Activated naive CD8-positive, alpha-beta T cell treated with anti-CD3 and anti-CD28 coated beads, Interleukin-2, amount 10 ng/mL, durations not matched to agents 7 days and 5 days (primary cell): Measurements from ENCODE around the gene HSD11B2. TPM values are rescaled to one million over a fixed set of nuclear protein-coding genes. Genes with fewer than 3 reads are reported as not detected.

Source experiments
- ATAC-seq: fragments of 150-1000 bp; cut with Tn5 transposase; one replicate; pipeline ENCODE4 v1.10.0; 2021; ENCODE audit warnings: low read depth, moderate library complexity
- POLR2A ChIA-PET: fragments of 350-600 bp; sonication (Branson Sonifier 250); formaldehyde crosslinking; loops from one replicate; lab custom pipeline; 2021; ENCODE audit warnings: antibody characterized with exemption; lab: Charles Lee
- DNase-seq: peaks from one replicate; pipeline ENCODE4 v3.0.0; 2021
- H3K27ac Mint-ChIP-seq: one replicate; pipeline ENCODE4 v1.8.0; 2022; ENCODE audit warnings: mild to moderate bottlenecking, mixed read lengths
- H3K27me3 Mint-ChIP-seq: one replicate; pipeline ENCODE4 v1.8.0; 2022; ENCODE audit warnings: mild to moderate bottlenecking, moderate library complexity, mixed read lengths
- H3K36me3 Mint-ChIP-seq: one replicate; pipeline ENCODE4 v1.8.0; 2021; ENCODE audit warnings: mild to moderate bottlenecking, mixed read lengths
- H3K4me1 Mint-ChIP-seq: one replicate; pipeline ENCODE4 v1.8.0; 2021; ENCODE audit warnings: mixed read lengths
- H3K4me3 Mint-ChIP-seq: one replicate; pipeline ENCODE4 v1.8.0; 2022; ENCODE audit warnings: mild to moderate bottlenecking, moderate library complexity, mixed read lengths
- H3K9me3 Mint-ChIP-seq: one replicate; pipeline ENCODE4 v1.8.0; 2021; ENCODE audit warnings: mixed read lengths
- total RNA-seq, 2 experiments: library from RNA; stranded (reverse); gene quantifications; one replicate each; pipeline ENCODE4 v1.2.3, GENCODE V29; 2021

Gene HSD11B2
- total RNA-seq, 2 experiments from 2014 or later = not detected

DNA sequence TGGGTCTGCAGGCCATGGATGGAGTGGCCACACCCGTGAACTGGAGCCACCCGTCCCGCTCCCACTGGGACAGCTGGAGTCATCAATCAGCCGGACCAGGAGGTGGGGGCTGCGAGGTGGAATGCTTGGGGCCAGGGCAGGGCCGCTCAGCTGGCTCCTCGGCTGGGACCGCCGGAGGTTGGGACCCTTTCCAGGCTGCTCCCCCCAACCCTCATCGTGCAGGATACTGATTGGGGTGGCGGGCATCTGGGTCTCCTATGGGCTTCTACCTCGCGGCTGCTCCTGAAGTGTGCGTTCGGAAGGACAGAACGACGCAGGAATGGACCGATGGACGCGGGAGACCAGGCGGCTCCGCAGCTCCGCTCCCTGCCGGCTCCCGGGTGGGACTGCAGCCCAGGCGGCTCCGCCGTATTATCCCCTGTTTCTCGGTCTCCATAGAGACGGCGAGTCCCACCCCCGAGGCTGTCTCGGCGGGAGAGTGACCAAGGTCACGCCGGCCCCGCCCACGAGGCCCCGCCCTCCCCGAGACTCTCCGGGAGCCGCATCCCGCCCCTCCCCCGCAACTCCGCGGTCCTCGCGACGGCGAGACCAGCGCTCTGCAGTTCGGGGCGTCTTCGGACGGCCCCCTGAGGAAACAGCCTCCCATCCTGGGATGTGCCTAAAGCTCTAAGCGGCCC is 37.7 kb upstream of the HSD11B2 start, which contains the start of gene TPPP3:
TPPP3 (minus strand) TSS at position 388 of the 677 bp plus-strand sequence. CDS start 2,387 bp downstream, outside the sequence.
- DNase-seq = peak; percentile 57
- no peaks in the 10 kb centered on the region for H3K9me3 Mint-ChIP-seq
- H3K4me3 Mint-ChIP-seq = peak within 1 kb of the TSS; percentile 42
- H3K4me1 Mint-ChIP-seq = peaks cover 4% of the 10 kb centered on the region
- peak; percentile 45 for ATAC-seq
- peaks cover 32% of the 10 kb centered on the region for H3K27me3 Mint-ChIP-seq
- POLR2A ChIA-PET = no interaction called here
- no peak within 1 kb of the TSS for H3K27ac Mint-ChIP-seq
- no peaks in the 10 kb centered on the region for H3K36me3 Mint-ChIP-seq

- POLR2A ChIA-PET = no interaction called here
- H3K4me3 Mint-ChIP-seq = peak overlapping the region; percentile 16
Observed at GRCh38 chr16:67393788-67394154, 37.1 kb upstream of the HSD11B2 start.

DNA sequence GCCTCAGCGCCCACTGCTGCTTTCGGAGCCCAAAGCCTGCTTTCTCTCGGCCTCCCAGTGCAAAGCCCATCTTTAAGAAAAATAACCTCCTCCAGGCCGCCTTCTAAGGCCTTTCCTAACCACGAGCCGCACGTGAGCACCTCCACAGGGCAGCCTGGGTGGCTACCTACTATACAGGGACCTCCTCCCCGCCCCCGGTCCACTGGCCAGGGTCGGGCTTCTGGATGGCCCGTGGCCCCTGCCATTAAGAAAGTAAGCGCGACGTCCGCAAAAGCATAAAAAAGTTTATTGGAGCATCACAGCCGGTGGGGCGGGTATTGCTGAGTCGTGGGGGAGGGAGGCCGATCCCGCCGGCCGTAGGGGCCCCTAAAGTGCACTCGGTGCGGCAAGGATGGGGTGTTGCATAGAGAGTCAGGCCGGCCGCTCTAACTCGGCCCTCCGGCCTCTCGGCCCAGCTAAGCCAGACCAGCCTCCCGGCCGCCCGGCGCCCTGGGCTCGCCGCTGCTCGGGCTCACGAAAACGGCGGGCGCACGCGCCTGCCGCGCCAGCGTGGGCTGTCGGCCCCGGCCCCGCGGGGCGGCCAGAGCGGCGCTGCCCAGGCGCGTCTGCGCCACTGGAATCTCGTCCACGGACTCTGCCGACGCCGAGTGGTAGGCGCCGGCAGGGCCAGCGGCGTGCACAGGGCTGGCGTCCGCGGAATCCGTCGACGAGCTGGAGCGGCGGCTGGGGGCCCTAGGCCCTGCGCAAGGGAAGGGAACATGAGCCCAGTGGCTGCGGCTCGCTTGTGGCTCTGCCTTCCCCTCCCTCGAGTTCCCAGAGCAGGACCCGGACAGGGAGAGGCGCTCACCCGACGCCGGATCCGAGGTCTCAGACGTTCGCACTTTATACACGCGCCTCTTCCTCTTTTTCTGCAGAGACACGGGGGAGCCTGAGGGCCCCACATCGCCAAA is 36.5 kb upstream of the HSD11B2 start:
- POLR2A ChIA-PET = no interaction called here
- Mint-ChIP-seq H3K4me1 (peaks cover 4% of the 10 kb centered on the region), H3K27me3 (peaks cover 32% of the 10 kb centered on the region), H3K36me3 (no peaks in the 10 kb centered on the region), H3K9me3 (no peaks in the 10 kb centered on the region), H3K27ac (no peak overlapping the region), H3K4me3 (peak overlapping the region; percentile 42)
- DNase-seq (peak; percentile 39), ATAC-seq (no peak)

More at GRCh38 chr16:67393788-67394154, 37.1 kb upstream of the HSD11B2 start:
- DNase-seq (no peak), ATAC-seq (no peak)
- no peak overlapping the region for H3K27ac Mint-ChIP-seq
- H3K9me3 Mint-ChIP-seq = no peaks in the 10 kb centered on the region
- H3K4me1 Mint-ChIP-seq = peaks cover 4% of the 10 kb centered on the region
- no peaks in the 10 kb centered on the region for H3K36me3 Mint-ChIP-seq
- H3K27me3 Mint-ChIP-seq = peaks cover 32% of the 10 kb centered on the region

GRCh38 chr16:67395105-67395457 is 35.8 kb upstream of the HSD11B2 start:
- Mint-ChIP-seq H3K27me3 (peaks cover 32% of the 10 kb centered on the region), H3K27ac (no peak overlapping the region), H3K4me3 (no peak overlapping the region), H3K36me3 (no peaks in the 10 kb centered on the region), H3K9me3 (no peaks in the 10 kb centered on the region), H3K4me1 (peaks cover 4% of the 10 kb centered on the region)
- ATAC-seq = no peak
- POLR2A ChIA-PET = no interaction called here
- DNase-seq = no peak

- ATAC-seq = no peak
- no peak for DNase-seq
- no peaks in the 10 kb centered on the region for H3K9me3 Mint-ChIP-seq
- POLR2A ChIA-PET = no interaction called here
- H3K4me1 Mint-ChIP-seq = peaks cover 4% of the 10 kb centered on the region
- no peak overlapping the region for H3K27ac Mint-ChIP-seq
- peaks cover 31% of the 10 kb centered on the region for H3K27me3 Mint-ChIP-seq
- H3K4me3 Mint-ChIP-seq = no peak overlapping the region
- no peaks in the 10 kb centered on the region for H3K36me3 Mint-ChIP-seq
Observed at GRCh38 chr16:67395458-67396158, 35.3 kb upstream of the HSD11B2 start.

DNA sequence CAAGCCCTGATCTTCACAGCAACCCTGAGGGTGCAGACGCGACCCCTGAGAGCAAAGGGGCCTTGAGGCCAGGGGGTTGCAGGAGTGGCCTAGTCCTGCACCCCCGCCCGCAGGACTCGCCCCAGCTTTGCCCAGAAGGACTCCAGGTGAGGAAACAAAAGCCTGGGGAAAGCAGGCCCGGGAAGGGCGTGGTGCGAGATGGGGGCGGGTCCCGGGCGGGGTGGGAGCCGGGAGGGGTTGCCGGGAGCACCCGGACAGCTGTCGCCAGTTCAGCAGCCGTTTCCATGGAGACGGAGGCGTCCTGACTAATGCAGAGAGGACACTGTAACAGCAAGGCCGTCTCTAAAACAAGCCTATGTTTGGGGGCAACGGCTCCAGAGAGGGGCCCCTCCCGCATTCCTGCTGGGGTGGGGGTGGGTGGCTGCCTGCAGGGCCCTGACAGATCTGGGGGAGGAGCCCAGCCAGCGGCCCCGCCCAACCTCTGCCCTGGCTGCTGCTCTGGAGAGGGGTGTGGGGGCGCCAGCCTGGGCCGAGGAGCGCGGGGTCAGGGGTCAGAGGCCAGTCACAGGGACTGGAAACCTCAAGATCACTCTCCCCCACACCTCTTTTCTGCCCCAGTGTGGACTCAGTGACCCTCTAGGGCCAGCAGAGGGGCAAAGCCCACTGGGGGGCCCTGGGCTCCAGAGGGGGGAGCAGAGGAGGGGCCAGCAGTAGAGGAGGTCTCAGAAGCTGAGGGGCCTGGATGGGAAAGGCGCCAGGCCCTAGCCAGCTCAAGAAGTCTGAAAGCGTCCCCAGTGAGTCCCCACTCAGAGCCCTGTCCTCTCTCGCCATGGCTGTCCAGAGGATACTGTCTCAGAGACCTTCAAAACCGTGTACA is 34.5 kb upstream of the HSD11B2 start:
- POLR2A ChIA-PET = no interaction called here
- peaks cover 31% of the 10 kb centered on the region for H3K27me3 Mint-ChIP-seq
- no peak for DNase-seq
- no peak overlapping the region for H3K27ac Mint-ChIP-seq
- no peak overlapping the region for H3K4me3 Mint-ChIP-seq
- peaks cover 4% of the 10 kb centered on the region for H3K4me1 Mint-ChIP-seq
- no peaks in the 10 kb centered on the region for H3K9me3 Mint-ChIP-seq
- H3K36me3 Mint-ChIP-seq = no peaks in the 10 kb centered on the region
- no peak for ATAC-seq

DNA sequence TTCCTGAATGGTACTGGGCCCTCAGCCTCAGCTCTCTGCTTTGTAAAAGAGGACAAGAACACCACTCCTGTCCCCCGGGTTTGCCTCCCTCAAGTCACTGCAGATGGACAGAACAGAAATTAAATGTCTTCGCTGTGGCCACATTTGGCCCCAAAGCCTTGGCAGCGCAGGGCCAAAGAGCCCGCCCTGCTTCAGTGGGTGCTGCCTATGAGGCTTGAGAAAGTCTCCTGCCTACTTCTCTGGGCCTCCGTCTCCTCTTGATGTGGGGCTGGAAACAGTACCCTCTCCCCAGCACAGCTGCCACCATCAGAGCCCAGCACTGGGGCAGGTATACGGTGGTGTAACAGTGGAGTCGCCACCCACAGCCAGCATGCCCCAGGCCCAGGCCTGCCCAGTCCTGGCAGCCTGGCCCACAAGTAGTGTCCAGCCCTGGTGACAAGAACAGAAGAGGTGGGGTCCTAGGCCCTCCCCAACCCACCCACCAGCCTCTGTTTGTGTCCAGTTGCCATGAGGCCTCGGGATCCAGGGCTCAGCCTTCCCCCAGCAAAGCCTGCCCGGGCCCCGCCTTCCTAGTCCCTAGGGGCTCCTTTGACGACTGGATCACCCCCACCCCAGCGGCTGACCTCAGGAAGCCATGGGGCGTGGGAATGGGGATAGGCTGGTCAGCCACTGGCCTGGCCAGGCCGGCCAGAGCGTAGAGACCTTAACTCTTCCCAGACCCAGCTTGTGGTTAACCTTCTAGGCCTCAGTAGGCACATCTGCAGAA is 33.7 kb upstream of the HSD11B2 start:
- Mint-ChIP-seq H3K4me3 (no peak overlapping the region), H3K9me3 (no peaks in the 10 kb centered on the region), H3K4me1 (peaks cover 4% of the 10 kb centered on the region), H3K27me3 (peaks cover 29% of the 10 kb centered on the region), H3K27ac (no peak overlapping the region), H3K36me3 (no peaks in the 10 kb centered on the region)
- POLR2A ChIA-PET = no interaction called here
- DNase-seq = no peak
- ATAC-seq = no peak

DNA sequence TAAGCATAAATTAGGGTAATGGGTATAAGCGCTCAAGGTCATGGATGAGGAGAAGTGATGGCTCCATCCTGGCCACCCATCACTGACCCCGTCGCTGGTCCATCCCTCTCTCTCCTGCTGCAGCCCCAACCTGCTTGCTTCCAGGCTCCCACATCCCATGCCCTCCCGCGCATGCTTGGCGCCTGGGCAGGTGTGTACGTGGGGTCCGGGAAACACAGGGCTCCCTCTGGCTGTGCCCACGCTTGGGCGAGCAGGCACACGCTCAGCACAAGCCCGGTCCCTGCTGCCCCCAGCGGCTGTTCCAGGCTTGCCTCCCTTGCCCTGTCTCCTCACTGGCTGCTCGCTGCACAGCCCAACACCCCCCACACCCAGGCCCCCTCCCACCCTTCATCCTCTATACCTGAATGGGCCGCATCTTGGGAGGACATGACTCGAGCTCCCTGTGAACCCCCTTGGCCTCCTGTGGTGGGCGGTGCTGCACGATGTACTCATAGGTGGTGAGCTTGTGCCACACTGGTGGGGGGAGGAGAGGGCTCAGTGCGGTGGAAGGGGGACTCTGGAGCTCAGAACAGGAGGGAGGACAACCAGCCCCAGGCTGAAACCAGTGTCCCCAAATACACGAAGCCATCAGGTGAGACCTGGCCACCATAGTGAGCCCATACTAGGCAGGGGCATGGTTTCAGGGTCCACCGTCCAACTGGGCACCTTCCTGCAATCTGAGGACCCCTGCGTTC is 32.9 kb upstream of the HSD11B2 start:
- Mint-ChIP-seq H3K27me3 (peaks cover 30% of the 10 kb centered on the region), H3K9me3 (no peaks in the 10 kb centered on the region), H3K4me3 (no peak overlapping the region), H3K4me1 (peaks cover 4% of the 10 kb centered on the region), H3K27ac (no peak overlapping the region), H3K36me3 (no peaks in the 10 kb centered on the region)
- DNase-seq (no peak), ATAC-seq (no peak)
- POLR2A ChIA-PET = no interaction called here

- no peak overlapping the region for H3K4me3 Mint-ChIP-seq
- H3K9me3 Mint-ChIP-seq = no peaks in the 10 kb centered on the region
- no peaks in the 10 kb centered on the region for H3K36me3 Mint-ChIP-seq
- DNase-seq = no peak
- H3K27ac Mint-ChIP-seq = no peak overlapping the region
- H3K4me1 Mint-ChIP-seq = peaks cover 4% of the 10 kb centered on the region
- ATAC-seq = no peak
- POLR2A ChIA-PET = no interaction called here
- H3K27me3 Mint-ChIP-seq = peaks cover 31% of the 10 kb centered on the region
Observed at GRCh38 chr16:67398546-67399217, 32.2 kb upstream of the HSD11B2 start.

- POLR2A ChIA-PET = no interaction called here
Observed at GRCh38 chr16:67399218-67399733, 31.6 kb upstream of the HSD11B2 start.

More at GRCh38 chr16:67399218-67399733, 31.6 kb upstream of the HSD11B2 start:
- H3K4me1 Mint-ChIP-seq = peaks cover 2% of the 10 kb centered on the region
- ATAC-seq (peak; percentile 80), DNase-seq (peak; percentile 77)
- no peaks in the 10 kb centered on the region for H3K9me3 Mint-ChIP-seq
- no peak overlapping the region for H3K4me3 Mint-ChIP-seq
- H3K36me3 Mint-ChIP-seq = no peaks in the 10 kb centered on the region
- H3K27me3 Mint-ChIP-seq = peaks cover 25% of the 10 kb centered on the region
- H3K27ac Mint-ChIP-seq = no peak overlapping the region
